Activated T-helper 2 cell treated with anti-CD3 and anti-CD28 coated beads, Interferon-gamma antibody, Interleukin-2, Interleukin-4, amounts not matched to agents 10 μg/mL and 5 μg/mL and 100 μg/mL, durations not matched to agents 14 hours and 24 hours and 36 hours (primary cell): Measurements from ENCODE around the gene FRAT1. TPM values are rescaled to one million over a fixed set of nuclear protein-coding genes. Genes with fewer than 3 reads are reported as not detected.

Source experiments
- DNase-seq: peaks from one replicate; pipeline ENCODE4 v3.0.0; 2021; ENCODE audit warnings: low spot score
- H3K27ac Mint-ChIP-seq: one replicate; pipeline ENCODE4 v1.8.0; 2021; ENCODE audit warnings: mixed read lengths
- H3K27me3 Mint-ChIP-seq: one replicate; pipeline ENCODE4 v1.8.0; 2021; ENCODE audit warnings: low read depth, mixed read lengths
- H3K36me3 Mint-ChIP-seq: one replicate; pipeline ENCODE4 v1.8.0; 2021; ENCODE audit warnings: low read depth, mixed read lengths
- H3K4me1 Mint-ChIP-seq: one replicate; pipeline ENCODE4 v1.8.0; 2021; ENCODE audit warnings: low read depth, mixed read lengths
- H3K4me3 Mint-ChIP-seq: one replicate; pipeline ENCODE4 v1.8.0; 2021; ENCODE audit warnings: low read depth, mild to moderate bottlenecking, moderate library complexity, mixed read lengths
- H3K9me3 Mint-ChIP-seq: one replicate; pipeline ENCODE4 v1.8.0; 2021; ENCODE audit warnings: mixed read lengths
- intact Hi-C: fragments of 100-400 bp; cut with micrococcal nuclease; formaldehyde crosslinking; loops from one replicate; pipeline ENCODE4 v1.15.1; 2023
- total RNA-seq: library from RNA; stranded (reverse); gene quantifications from 2 replicates; pipeline ENCODE4 v1.2.3, GENCODE V29; 2022

Gene FRAT1
- total RNA-seq, 1 donor from 2014 or later, result 2.9 TPM

GRCh38 chr10:97319671-97320479, 804 bp downstream of the FRAT1 start:
- Mint-ChIP-seq H3K4me1 (peaks cover 19% of the 10 kb centered on the region), H3K36me3 (peaks cover 5% of the 10 kb centered on the region), H3K27ac (peak overlapping the region; percentile 63), H3K27me3 (peaks cover 10% of the 10 kb centered on the region), H3K4me3 (peak overlapping the region; percentile 81), H3K9me3 (no peaks in the 10 kb centered on the region)
- peak; percentile 53 for DNase-seq
- intact Hi-C loops, result loop anchor here (1.0 to 10.0 kb wide), 4 partner anchors 8 to 735 kb away; partner anchors contain the start of genes MMS19, TM9SF3 and UBTD1

GRCh38 chr10:97320480-97321031, 1.5 kb downstream of the FRAT1 start:
- peak overlapping the region; percentile 81 for H3K4me3 Mint-ChIP-seq
- peaks cover 19% of the 10 kb centered on the region for H3K4me1 Mint-ChIP-seq
- H3K27ac Mint-ChIP-seq, result peak overlapping the region; percentile 63
- no peaks in the 10 kb centered on the region for H3K9me3 Mint-ChIP-seq
- H3K36me3 Mint-ChIP-seq, result peaks cover 5% of the 10 kb centered on the region
- DNase-seq, result no peak
- H3K27me3 Mint-ChIP-seq, result peaks cover 10% of the 10 kb centered on the region
- intact Hi-C loops, result loop anchor here (1.0 to 10.0 kb wide), 3 partner anchors 8 to 736 kb away; partner anchors contain the start of gene TM9SF3

- intact Hi-C loops, result loop anchor here (10.0 kb wide), 1 partner anchor 736 kb away; the partner anchor contains the start of gene TM9SF3
- H3K9me3 Mint-ChIP-seq, result no peaks in the 10 kb centered on the region
- no peak overlapping the region for H3K27ac Mint-ChIP-seq
- peak overlapping the region; percentile 81 for H3K4me3 Mint-ChIP-seq
- H3K27me3 Mint-ChIP-seq, result peaks cover 10% of the 10 kb centered on the region
- H3K36me3 Mint-ChIP-seq, result peaks cover 5% of the 10 kb centered on the region
- peaks cover 22% of the 10 kb centered on the region for H3K4me1 Mint-ChIP-seq
- no peak for DNase-seq
These were observed 2.1 kb downstream of the FRAT1 start for GRCh38 chr10:97321032-97321803.

GRCh38 chr10:97321804-97322190, 2.7 kb downstream of the FRAT1 start:
- intact Hi-C loops, result loop anchor here (10.0 kb wide), 1 partner anchor 737 kb away; the partner anchor contains the start of gene TM9SF3
- H3K9me3 Mint-ChIP-seq, result no peaks in the 10 kb centered on the region
- H3K4me1 Mint-ChIP-seq, result peaks cover 26% of the 10 kb centered on the region
- no peak for DNase-seq
- peaks cover 5% of the 10 kb centered on the region for H3K36me3 Mint-ChIP-seq
- H3K4me3 Mint-ChIP-seq, result peak overlapping the region; percentile 40
- H3K27ac Mint-ChIP-seq, result no peak overlapping the region
- peaks cover 10% of the 10 kb centered on the region for H3K27me3 Mint-ChIP-seq

- H3K4me3 Mint-ChIP-seq, result no peak overlapping the region
- no peak overlapping the region for H3K27ac Mint-ChIP-seq
- DNase-seq, result no peak
- H3K36me3 Mint-ChIP-seq, result peaks cover 5% of the 10 kb centered on the region
- peaks cover 10% of the 10 kb centered on the region for H3K27me3 Mint-ChIP-seq
- intact Hi-C loops, result loop anchor here (10.0 kb wide), 1 partner anchor 739 kb away; the partner anchor contains the start of gene TM9SF3
- H3K4me1 Mint-ChIP-seq, result peaks cover 39% of the 10 kb centered on the region
- no peaks in the 10 kb centered on the region for H3K9me3 Mint-ChIP-seq
These were observed 4.4 kb downstream of the FRAT1 start for GRCh38 chr10:97323501-97323900.

GRCh38 chr10:97325754-97326153, 6.7 kb downstream of the FRAT1 start:
- Mint-ChIP-seq H3K36me3 (peaks cover 18% of the 10 kb centered on the region), H3K4me3 (no peak overlapping the region), H3K4me1 (peaks cover 43% of the 10 kb centered on the region), H3K27ac (no peak overlapping the region), H3K9me3 (no peaks in the 10 kb centered on the region), H3K27me3 (peaks cover 4% of the 10 kb centered on the region)
- intact Hi-C loops, result loop anchor here (5.0 to 10.0 kb wide), 2 partner anchors 77 to 741 kb away; partner anchors contain the start of genes RRP12 and TM9SF3
- no peak for DNase-seq

GRCh38 chr10:97327348-97328294, 8.6 kb downstream of the FRAT1 start:
- H3K27ac Mint-ChIP-seq, result peak overlapping the region; percentile 81
- intact Hi-C loops, result loop anchor here (1.0 to 10.0 kb wide), 3 partner anchors 7 to 743 kb away; partner anchors contain the start of genes RRP12 and TM9SF3
- no peak overlapping the region for H3K4me3 Mint-ChIP-seq
- H3K4me1 Mint-ChIP-seq, result peaks cover 45% of the 10 kb centered on the region
- H3K27me3 Mint-ChIP-seq, result no peaks in the 10 kb centered on the region
- no peak for DNase-seq
- H3K36me3 Mint-ChIP-seq, result peaks cover 22% of the 10 kb centered on the region
- H3K9me3 Mint-ChIP-seq, result no peaks in the 10 kb centered on the region

- Mint-ChIP-seq H3K4me3 (no peak overlapping the region), H3K4me1 (peaks cover 54% of the 10 kb centered on the region), H3K27me3 (no peaks in the 10 kb centered on the region), H3K36me3 (peaks cover 30% of the 10 kb centered on the region), H3K9me3 (no peaks in the 10 kb centered on the region), H3K27ac (peak overlapping the region; percentile 59)
- intact Hi-C loops, result loop anchor here (1.0 to 10.0 kb wide), 3 partner anchors 9 to 744 kb away; partner anchors contain the start of genes RRP12 and TM9SF3
- DNase-seq, result no peak
These were observed 9.8 kb downstream of the FRAT1 start for GRCh38 chr10:97328646-97329453.

- no peak overlapping the region for H3K4me3 Mint-ChIP-seq
- intact Hi-C loops, result loop anchor here (5.0 to 10.0 kb wide), 3 partner anchors 73 to 745 kb away; partner anchors contain the start of genes MMS19, RRP12, TM9SF3 and UBTD1
- no peak for DNase-seq
- H3K36me3 Mint-ChIP-seq, result peaks cover 30% of the 10 kb centered on the region
- no peaks in the 10 kb centered on the region for H3K27me3 Mint-ChIP-seq
- H3K9me3 Mint-ChIP-seq, result no peaks in the 10 kb centered on the region
- peaks cover 54% of the 10 kb centered on the region for H3K4me1 Mint-ChIP-seq
- H3K27ac Mint-ChIP-seq, result no peak overlapping the region
These were observed 10.7 kb downstream of the FRAT1 start for GRCh38 chr10:97329766-97330165.

GRCh38 chr10:97331153-97331703, 12.2 kb downstream of the FRAT1 start:
- Mint-ChIP-seq H3K9me3 (no peaks in the 10 kb centered on the region), H3K36me3 (peaks cover 30% of the 10 kb centered on the region), H3K4me3 (peak overlapping the region; percentile 58), H3K27ac (no peak overlapping the region), H3K4me1 (peaks cover 51% of the 10 kb centered on the region), H3K27me3 (peaks cover 4% of the 10 kb centered on the region)
- intact Hi-C loops, result loop anchor here (5.0 kb wide), 1 partner anchor 166 kb away; the partner anchor contains the start of genes MMS19 and UBTD1
- no peak for DNase-seq
